HG03159 (cell line): ENCODE measurements around the gene STARD5.
A peak's percentile ranks its signal among the peaks of the same experiment; 100 is the strongest.

Experiments used
- ATAC-seq: cut with Tn5 transposase; IDR thresholded peaks from one replicate; pipeline ENCODE4 v1.9.1; 2021; ENCODE audit warnings: mild to moderate bottlenecking, moderate library complexity; ENCODE audit not compliant: unreplicated experiment

The STARD5 gene

DNA sequence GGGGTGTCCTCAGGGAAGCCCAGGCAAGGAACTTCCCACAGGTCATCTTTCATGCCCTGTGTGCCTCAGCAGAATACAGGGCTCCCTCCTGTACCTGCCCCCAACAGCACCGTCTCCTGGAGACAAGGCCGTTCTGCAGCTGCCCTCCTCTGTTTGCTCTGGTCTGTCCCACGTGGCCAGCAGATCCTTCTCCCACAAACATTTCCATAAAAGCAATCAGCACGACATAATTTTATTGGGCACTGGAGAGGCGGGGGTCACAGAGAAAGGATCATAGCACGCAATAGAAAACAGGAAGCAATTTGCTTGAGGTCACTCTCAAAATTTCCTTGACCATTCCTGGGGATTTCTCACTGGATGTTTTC lies 29.4 kb downstream of the STARD5 start:
- no peak for ATAC-seq

DNA sequence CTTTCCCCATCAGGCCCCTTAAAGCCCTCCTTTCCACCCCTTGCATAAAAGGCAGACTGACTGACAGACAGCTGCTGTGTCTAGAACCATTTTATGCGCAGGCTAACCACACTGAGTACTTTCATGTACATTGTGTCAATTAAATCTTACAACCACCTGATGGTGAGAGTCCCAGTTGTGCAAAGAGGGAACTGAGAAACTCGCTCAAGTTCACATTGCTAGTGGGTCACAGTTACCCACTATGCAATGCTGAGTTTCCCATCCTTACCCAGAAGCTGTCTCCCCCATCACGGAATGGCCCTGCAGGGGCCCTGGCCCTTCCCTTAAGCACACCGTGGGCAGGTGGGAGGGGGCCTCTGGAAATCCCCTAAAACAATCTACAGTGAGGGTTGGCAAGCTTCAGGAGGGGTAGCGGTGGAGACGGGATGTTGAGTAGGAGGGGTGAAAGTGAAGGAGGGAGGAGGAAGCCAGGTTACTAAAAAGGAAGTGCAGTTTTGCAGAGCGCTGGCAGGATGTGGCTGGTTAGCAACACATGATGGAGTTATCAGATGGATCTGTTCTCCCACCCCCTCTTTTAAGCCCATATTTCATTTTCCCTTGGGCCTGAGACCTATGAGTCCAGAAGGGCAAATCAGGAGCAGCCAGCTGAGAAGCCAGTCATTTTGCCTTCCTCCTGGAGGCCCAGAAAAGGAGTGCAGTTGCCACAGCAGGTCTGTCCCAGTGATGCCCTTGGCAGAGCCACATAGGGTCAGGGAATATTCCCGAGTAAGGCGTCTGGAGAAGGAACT lies 30.0 kb downstream of the STARD5 start:
- ATAC-seq = peak; percentile 68

DNA sequence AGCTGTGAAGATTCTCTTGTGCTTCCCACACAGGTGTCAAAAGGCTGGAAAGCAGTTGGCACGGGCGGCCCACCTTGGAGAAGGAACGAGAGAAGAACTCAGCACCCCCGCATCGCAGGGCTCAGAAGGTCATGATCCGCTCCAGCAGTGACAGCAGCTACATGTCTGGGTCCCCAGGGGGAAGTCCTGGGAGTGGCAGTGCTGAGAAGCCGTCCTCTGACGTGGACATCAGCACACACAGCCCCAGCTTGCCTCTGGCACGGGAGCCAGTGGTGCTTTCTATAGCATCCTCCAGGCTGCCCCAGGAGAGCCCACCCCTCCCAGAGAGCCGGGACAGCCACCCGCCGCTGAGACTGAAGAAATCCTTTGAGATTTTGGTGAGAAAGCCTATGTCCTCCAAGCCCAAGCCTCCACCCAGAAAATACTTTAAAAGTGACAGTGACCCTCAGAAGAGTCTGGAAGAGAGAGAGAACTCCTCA lies 31.4 kb downstream of the STARD5 start:
- peak; percentile 32 for ATAC-seq

DNA sequence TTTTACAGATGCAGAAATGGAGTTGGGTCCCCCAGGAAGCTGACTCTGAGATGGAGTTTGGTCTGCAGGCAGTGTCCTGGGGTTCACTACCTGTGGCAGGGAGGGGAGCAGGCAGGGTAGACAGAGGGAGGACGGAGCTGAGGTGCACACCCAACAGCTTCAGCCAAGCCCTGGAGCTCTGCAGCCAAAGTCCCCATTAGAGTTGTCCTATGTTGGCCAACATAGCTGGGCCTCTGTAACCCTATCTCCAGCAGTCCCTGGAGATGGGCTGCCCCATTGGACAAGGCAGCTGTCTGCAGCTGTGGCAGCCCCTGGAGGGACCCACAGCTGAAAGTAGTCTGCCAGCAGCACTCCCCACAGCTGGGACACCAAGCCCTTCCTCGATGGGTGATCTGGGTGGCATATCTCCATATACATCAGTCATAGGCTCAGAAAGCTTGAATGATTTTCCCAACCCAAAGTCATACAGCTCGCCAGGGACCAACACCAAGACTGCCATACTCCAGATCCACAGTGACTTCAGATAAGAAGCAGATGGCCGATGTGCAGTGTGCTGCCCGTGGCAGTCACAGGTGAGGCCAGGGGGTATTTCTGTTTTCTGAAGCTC lies 31.9 kb downstream of the STARD5 start:
- ATAC-seq = no peak

DNA sequence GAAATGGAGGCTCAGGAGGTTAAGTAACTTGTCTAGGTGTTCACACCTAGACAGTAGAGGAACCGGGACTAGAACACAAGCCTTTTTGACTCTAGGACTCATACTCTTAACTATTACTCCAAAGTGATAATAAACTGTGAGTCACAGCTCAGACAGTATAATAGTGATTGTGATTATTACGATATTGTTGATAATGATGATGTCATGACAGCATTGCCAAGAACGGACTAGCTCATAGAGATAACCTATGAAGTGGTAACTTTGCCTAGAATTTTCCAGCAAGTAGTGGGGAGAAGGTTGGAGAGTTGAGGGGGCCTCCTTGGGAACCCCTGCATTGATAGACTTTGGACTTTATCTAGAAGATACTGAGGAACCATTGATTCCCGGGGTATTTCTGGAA lies 34.0 kb downstream of the STARD5 start:
- no peak for ATAC-seq

DNA sequence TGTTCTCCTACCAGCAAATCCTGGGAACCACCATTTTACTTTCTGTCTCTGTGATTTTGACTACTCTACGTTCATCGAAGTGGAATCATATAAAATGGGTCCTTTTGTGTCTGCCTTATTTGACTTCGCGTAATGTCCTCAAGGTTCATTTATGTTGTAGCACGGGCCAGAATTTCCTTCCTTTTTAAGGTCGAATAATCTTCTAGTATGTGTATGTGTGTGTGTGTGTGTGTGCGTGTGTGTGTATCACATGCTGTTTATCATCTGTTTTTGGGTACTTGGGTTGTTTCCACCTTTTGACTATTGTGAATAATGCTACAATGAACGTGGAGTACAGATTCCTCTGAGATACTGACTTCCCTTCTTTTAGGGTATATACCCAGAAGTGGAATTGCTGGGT lies 35.3 kb downstream of the STARD5 start:
- ATAC-seq = no peak

DNA sequence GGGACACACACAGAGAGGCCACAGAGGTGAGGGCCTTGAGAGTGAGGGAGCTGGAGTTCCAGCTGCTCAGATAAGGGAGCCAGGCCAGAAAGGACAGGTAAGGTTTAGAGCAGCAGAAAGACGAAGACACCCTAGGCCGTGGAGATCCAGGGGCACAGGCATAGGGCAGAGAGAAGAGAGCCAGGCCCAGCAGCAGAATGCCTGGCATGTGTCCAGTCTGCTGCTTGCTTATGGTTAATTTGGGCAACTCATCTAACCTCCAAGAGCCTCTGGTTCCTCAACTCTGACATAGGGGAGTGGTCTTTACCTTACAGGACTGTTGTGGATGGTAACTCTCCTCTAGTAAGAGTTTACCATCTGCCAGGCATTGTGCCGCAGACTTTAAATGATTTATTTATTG lies 35.9 kb downstream of the STARD5 start:
- ATAC-seq = no peak

DNA sequence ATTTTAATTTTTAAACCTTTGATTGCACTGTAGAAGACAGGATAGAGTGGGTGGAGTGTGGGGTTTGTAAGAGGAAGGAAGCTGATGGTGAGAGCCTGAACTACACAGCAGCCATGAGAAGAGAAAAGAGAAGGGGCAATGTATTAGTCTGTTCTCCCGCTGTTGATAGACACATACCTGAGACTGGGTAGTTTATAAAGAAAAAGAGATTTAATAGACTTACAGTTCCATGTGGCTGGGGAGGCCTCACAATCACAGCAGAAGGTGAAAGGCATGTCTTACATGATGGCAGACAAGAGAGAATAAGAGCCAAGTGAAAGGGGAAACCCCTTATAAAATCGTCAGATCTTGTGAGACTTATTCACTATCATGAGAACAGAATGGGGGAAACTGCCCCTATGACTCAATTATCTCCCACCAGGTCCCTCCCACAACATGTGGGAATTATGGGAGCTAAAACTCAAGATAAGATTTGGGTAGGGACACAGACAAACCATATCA lies 37.3 kb downstream of the STARD5 start:
- ATAC-seq = no peak

DNA sequence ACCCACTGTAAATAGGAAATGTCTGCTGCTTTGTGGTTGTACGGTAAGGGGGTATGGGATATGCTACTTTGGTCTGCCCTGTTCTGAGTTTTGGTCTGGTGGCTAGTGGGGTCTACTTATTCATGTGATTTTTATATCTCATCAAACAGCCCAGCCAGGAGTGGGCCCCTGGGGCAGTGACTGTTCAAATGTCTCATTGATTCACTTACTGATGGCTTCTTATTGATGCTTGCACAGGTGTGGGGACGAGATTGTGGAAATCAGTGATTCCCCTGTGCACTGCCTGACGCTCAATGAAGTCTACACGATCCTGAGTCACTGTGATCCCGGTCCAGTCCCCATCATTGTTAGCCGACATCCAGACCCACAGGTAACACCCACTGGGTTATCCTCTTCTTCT lies 38.5 kb downstream of the STARD5 start:
- no peak for ATAC-seq

DNA sequence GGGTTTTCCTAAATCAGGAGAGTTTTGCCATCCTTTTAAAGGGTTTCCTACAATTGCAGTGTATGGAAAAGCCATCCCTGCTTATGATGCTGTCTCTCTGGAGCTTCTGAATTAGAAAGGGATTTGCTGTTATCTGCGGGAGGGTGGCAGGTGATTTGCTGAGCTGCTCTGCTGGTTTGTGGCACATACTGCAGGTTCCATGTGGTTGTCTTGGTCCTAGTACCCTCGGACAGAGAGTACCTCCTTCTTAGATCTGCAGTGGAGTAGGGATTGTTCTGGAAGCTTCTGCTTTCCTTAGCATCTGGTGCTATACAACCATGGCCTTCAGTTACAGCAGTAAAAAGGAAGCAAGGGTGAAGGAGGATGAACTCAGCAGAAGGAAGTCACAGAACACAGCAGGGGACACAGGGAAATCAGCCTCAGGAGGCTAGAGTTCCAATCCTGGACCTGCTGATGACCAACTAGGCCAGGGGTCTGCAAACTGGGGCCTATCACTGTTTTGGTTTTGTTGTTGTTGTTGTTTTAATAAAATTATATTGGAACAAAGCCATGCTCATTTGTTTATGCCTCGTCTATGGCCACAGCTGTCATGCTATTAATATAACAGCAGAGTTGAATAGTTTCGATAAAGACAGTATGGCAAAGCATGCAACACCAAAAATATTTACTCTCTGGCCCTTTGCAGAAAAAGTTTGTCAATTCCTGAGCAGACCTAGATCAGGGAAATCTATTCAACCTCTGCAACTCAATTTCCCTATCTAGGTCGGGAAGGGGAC lies 39.5 kb downstream of the STARD5 start:
- ATAC-seq = no peak

DNA sequence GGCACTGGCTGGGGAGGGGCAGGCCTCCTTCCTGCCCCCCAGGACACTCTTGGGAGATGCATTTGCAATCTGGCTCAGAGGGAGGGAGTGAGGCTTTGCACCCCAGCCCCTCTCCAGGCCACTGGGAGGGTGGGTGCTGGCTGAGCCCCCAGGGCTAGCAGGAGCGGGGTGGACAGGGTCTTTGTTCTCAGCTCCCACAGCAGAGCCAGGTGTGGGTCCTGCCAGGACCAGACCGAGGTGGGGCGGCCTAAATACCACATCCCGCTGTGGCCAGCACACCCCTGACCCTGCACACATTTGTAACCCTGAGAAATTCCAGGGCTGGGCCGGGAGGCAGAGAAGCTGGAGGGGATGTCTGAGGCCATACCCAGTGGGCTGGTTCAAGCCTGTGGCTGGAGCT lies 41.0 kb downstream of the STARD5 start:
- ATAC-seq = no peak

DNA sequence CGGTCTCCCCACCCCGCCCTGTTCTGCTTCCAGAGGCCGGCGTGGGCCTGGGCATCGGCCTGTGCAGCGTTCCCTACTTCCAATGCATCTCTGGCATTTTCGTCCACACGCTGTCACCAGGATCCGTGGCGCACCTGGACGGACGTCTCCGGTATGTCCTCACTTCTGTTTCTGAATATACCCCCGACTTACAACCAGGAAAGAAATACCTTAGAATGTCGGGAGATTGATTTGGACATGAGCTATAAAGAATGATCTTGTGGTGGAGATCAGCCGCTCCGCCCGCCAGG lies 41.4 kb downstream of the STARD5 start:
- no peak for ATAC-seq

DNA sequence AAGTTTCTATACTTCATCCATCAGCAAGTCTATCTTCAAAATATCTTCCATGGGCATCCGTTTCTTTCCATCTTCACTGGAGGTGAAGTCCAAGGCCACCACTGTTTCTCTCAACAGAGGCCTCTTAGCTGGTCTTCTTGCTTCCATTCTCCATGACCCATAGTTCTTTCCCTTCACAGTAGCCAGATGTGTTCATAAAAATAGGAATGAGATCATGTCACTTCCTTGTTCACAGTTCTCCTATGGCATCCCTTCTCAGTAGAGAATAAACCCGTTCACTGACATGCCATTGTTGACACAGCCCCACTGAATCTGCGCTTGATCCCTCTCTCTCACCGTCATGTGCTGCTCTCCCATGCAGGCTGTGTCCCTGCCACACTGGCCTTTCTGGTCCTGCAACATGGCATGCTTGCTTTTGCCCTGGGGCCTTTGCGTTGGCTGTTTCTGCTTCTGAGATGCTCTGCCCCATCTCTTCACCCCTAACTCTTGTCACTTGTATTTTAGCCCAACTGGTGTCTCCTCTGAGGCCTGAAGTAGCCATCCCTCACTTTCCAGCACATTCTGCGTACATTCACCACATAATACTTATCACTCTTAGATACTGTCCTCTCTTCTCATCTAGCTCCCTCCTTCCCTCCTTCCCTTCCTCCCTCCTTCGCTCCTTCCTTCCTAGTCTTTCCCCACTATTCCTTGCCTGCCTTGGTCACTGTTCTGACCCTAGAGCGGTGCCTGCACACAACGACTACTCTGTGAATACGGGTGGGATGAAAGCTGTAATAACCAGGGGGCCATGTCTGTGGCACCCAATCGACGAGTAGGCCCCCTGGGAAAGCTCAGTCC lies 42.0 kb downstream of the STARD5 start:
- ATAC-seq = no peak

DNA sequence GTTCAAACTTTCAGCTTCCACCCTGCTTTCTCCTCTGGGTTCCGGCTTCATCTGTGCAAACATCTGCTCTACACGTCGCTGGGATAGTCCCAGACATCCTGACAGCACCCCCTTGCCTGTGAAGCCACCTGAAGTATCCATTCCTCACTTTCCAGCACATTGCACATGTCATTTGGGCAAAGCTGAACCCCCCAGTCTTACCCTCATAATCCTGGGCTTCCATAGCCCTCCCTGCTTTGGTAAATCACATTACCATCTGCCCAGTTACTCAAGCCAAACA lies 42.5 kb downstream of the STARD5 start:
- no peak for ATAC-seq

DNA sequence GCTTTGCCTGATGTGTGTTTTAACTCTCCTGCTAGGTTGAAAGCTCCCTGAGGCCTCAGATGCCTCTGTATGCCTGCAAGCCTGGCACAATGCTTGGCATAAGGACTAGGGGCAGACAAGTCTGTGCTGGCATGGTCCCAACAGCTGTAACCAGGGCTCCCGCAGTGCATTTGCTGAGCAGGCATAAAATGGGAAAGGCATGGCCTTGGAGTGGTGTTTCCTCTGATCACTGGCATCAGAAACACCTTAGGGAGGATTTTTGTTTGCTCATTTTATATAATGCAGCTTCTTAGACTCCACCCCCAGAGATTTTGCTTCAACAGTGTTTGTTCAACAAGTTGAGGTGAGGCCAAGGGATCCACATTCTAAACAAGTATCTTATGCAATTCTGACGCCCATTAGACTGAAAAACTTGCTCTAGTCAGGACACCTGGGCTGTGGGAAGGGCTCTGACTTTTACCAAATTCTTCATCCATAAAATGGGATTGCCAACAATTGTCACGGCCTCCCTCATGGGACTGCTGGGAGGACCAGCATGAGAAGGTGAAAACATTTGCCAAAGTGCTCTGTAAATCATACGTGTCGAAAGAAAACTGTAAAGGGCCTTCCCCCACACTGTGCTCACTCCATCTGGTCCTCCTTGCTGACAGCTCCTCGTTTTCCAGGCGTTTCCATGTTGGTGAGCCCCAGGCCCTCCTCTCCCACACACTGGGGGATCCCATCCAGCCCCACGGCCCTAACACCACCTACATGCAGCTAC lies 43.1 kb downstream of the STARD5 start:
- no peak for ATAC-seq

DNA sequence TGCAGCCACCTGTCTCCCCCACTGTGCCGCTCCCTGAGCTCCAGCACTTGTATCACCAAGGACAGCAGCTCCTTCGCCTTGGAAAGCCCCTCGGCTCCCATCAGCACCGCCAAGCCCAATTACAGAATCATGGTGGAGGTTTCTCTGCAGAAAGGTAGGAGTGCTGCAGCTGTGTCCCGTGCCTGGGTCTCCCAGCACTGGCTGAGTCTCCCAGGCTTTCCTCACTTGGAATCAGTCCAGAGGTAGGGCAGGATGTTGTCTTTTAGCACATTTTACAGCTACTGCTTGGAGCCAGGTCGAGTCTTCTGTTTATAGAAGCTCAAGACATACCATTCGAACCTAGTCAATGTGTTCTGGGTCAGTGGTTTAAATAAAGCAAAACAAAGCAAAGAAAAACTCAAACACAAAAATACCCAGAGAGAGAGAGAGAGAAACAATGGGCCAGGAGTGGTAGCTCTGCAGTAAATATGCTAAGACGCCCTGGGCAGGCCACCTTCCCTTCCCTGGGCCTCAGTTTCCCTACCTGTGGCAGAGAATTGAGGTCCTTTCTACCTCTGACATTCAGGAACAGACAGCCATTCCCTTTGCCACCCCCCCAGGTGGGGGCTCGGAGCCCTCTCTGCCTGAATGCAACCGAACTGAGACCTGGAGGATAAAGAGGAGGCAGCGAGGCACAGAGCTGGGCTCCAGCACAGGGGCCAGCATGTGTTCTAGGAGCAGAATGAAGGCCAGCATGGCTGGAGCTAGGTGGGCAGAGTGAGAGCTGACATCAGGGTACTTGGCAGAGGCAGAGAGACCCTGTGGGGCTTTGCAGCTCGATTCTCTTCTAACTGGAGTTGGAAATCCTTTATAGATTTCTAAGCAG lies 44.1 kb downstream of the STARD5 start:
- no peak for ATAC-seq

DNA sequence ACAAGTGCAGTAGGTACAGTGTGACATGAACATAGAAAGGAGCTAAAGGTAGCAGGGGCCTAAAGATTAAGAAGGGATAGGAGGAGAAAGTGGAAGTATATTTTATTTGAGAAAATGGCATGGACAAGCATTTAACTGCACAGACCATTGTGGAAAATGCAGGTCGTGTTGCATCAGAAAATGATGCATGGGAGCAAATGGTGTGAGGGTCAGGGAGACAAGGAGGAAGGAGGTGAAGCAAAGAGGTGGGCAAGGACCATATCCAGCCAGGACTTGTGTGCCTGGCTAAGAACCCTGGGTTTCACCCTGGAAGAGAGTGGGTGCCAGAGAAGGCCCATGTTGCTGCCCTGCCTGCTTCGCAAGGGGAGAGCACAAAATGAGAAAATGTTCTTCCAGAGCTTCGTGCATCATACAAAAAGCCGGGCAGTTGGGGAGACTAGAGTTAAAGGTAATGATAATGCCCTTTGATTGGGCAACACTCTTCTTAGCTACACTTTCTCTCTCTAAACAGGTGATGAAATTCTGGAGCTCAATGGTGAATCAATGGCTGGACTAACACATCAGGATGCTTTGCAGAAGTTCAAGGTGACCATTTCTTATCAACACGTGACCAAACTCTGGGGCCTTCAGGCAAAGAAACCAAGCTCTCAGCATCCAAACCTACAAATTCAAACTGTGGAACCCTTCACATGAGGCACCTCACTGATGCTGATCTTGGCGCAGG lies 45.5 kb downstream of the STARD5 start:
- no peak for ATAC-seq

DNA sequence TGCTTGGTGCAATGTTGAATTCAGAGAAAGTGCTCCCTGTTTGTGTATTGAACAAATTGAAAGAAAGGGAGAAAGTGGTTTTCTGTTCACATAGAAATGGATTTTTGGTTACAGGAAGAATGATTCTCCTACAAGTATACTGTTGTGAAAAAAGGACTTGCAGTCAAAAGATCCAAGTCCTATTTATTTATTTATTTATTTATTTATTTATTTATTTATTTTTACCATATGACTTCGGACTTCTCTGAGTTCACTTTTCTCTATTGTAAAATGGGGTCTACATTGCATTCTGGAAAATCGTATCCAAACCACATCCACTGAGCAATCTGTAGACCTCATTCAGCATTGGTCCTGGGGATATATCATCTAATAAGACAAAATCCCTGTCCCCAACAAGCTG lies 46.1 kb downstream of the STARD5 start:
- ATAC-seq = no peak

DNA sequence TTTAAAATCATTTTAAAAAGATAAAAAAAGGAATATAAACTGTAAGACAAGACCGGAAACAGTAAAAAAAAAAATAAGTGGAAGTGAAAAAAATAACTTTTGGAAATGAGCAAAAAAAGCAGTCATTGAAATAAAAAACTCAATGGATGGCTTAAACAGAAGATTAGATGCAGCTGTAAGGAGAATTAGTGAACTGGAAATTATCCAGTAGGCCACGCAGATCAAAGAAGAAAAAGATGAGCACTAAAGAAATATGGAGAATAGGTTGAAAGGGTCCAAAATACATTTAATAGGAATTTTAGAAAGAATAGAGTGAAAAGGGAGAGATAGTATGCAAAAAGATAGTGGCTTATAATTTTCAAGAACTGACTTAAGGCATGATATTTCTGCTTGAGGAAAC lies 47.0 kb downstream of the STARD5 start:
- ATAC-seq = no peak
